Measurements from ENCODE around the gene CNOT6.
A peak's percentile ranks its signal among the peaks of the same experiment; 100 is the strongest.

CNOT6 gene

DNA sequence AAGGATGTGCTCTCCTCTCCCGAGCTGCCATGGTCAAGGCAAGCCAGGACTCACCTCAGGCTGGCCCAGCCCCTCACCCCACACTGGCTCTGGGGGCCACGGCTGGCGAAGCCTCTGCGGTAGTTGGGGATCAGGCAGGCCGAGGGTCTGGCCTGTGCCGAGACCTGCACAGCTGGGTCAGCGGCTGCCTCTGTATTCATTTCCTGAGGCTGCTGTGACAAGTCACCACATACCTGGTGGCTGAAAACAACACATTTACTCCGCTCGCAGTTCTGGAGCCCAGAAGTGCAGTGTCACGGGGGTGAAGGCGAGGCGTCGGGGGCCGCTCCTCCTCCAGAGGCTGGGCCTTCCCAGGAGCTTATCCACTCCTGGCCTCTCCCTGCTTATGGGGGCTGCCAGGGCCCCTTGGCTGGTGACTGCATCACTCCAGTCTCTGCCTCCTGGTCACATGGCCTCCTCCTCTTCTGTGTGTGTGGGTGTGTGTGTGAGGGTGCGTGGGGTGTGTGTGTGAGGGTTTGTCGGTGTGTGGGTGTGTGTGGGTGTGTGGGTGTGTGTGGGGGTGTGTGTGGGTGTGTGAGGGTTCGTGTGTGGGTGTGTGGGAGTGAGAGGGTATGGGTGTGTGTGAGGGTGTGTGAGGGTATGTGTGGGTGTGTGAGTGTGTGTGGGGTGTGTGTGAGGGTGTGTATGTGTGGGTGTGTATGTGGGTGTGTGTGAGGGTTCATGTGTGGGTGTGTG lies 100.3 kb downstream of the CNOT6 start (continued):
- TF ChIP-seq ZBTB7A (tag by site-specific recombination; IDR thresholded peaks at IDR 0.05; ENCODE audit: low read depth) (no peak), ZNF426 (tag by site-specific recombination; IDR thresholded peaks at IDR 0.05) (no peak), ZNF510 (tag by site-specific recombination; IDR thresholded peaks at IDR 0.05; ENCODE audit: insufficient replicate concordance) (no peak), HOXD13 (CRISPR knock-in tag; IDR thresholded peaks at IDR 0.05; ENCODE audit: borderline replicate concordance) (no peak), ZNF24 (tag by site-specific recombination; IDR thresholded peaks at IDR 0.05) (no peak), ZNF677 (tag by site-specific recombination; IDR thresholded peaks at IDR 0.05) (no peak), ZNF544 (tag by site-specific recombination; IDR thresholded peaks at IDR 0.05) (no peak)
- TF ChIP-seq, protein P1, sequence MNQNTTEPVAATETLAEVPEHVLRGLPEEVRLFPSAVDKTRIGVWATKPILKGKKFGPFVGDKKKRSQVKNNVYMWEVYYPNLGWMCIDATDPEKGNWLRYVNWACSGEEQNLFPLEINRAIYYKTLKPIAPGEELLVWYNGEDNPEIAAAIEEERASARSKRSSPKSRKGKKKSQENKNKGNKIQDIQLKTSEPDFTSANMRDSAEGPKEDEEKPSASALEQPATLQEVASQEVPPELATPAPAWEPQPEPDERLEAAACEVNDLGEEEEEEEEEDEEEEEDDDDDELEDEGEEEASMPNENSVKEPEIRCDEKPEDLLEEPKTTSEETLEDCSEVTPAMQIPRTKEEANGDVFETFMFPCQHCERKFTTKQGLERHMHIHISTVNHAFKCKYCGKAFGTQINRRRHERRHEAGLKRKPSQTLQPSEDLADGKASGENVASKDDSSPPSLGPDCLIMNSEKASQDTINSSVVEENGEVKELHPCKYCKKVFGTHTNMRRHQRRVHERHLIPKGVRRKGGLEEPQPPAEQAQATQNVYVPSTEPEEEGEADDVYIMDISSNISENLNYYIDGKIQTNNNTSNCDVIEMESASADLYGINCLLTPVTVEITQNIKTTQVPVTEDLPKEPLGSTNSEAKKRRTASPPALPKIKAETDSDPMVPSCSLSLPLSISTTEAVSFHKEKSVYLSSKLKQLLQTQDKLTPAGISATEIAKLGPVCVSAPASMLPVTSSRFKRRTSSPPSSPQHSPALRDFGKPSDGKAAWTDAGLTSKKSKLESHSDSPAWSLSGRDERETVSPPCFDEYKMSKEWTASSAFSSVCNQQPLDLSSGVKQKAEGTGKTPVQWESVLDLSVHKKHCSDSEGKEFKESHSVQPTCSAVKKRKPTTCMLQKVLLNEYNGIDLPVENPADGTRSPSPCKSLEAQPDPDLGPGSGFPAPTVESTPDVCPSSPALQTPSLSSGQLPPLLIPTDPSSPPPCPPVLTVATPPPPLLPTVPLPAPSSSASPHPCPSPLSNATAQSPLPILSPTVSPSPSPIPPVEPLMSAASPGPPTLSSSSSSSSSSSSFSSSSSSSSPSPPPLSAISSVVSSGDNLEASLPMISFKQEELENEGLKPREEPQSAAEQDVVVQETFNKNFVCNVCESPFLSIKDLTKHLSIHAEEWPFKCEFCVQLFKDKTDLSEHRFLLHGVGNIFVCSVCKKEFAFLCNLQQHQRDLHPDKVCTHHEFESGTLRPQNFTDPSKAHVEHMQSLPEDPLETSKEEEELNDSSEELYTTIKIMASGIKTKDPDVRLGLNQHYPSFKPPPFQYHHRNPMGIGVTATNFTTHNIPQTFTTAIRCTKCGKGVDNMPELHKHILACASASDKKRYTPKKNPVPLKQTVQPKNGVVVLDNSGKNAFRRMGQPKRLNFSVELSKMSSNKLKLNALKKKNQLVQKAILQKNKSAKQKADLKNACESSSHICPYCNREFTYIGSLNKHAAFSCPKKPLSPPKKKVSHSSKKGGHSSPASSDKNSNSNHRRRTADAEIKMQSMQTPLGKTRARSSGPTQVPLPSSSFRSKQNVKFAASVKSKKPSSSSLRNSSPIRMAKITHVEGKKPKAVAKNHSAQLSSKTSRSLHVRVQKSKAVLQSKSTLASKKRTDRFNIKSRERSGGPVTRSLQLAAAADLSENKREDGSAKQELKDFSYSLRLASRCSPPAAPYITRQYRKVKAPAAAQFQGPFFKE (tag by site-specific recombination; IDR thresholded peaks at IDR 0.05; ENCODE audit: borderline replicate concordance), result no peak
- TF ChIP-seq, protein P2, sequence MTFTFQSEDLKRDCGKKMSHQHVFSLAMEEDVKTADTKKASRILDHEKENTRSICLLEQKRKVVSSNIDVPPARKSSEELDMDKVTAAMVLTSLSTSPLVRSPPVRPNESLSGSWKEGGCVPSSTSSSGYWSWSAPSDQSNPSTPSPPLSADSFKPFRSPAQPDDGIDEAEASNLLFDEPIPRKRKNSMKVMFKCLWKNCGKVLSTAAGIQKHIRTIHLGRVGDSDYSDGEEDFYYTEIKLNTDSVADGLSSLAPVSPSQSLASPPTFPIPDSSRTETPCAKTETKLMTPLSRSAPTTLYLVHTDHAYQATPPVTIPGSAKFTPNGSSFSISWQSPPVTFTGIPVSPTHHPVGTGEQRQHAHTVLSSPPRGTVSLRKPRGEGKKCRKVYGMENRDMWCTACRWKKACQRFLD (tag by site-specific recombination; IDR thresholded peaks at IDR 0.05), result no peak

DNA sequence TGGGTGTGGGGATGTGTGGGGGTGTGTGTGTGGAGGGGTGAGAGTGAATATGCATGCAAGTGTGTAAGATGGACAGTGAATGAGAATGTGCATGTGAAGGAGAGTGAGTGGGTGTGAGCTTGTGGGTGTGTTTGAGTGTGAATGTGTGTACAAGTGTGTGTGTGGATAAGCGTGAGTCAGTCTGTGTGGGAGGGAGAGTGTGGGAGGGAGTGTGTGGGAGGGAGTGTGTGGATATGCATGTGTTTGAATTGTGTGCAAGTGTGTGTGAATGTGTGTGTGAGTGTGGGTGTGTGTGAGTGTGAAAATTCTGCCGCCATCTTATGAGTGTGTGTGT lies 100.8 kb downstream of the CNOT6 start:
- ChIA-PET CTCF (no interaction called here), POLR2A (no interaction called here)
- H3K4me1 ChIP-seq (ENCODE audit: control insufficient read depth, insufficient read depth, low read length), result no peaks in the 10 kb centered on the region
- H3K4me3 ChIP-seq (ENCODE audit: low read depth, low read length), result no peak overlapping the region
- H3K9me3 ChIP-seq (ENCODE audit: control insufficient read depth, insufficient read depth, low read depth, low read length), result no peaks in the 10 kb centered on the region
- H3K27ac ChIP-seq (ENCODE audit: extremely low read depth, low read depth, low read length), result no peak overlapping the region
- TF ChIP-seq KLF9 (tag by site-specific recombination; IDR thresholded peaks at IDR 0.05; ENCODE audit: low read depth) (peak; percentile 31), ZNF266 (tag by site-specific recombination; IDR thresholded peaks at IDR 0.05; ENCODE audit: low read depth) (no peak), ZNF157 (tag by site-specific recombination; IDR thresholded peaks at IDR 0.05) (0 out of 2 replicates have a peak, but pooled peaks have one; percentile 5), PRDM1 (tag by site-specific recombination; IDR thresholded peaks at IDR 0.05) (peak; percentile 53; the same call in 1 of the 2 replicates)
- TF ChIP-seq, protein P3, sequence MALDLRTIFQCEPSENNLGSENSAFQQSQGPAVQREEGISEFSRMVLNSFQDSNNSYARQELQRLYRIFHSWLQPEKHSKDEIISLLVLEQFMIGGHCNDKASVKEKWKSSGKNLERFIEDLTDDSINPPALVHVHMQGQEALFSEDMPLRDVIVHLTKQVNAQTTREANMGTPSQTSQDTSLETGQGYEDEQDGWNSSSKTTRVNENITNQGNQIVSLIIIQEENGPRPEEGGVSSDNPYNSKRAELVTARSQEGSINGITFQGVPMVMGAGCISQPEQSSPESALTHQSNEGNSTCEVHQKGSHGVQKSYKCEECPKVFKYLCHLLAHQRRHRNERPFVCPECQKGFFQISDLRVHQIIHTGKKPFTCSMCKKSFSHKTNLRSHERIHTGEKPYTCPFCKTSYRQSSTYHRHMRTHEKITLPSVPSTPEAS (tag by site-specific recombination; IDR thresholded peaks at IDR 0.05), result peak; percentile 75
- TF ChIP-seq, protein P4, sequence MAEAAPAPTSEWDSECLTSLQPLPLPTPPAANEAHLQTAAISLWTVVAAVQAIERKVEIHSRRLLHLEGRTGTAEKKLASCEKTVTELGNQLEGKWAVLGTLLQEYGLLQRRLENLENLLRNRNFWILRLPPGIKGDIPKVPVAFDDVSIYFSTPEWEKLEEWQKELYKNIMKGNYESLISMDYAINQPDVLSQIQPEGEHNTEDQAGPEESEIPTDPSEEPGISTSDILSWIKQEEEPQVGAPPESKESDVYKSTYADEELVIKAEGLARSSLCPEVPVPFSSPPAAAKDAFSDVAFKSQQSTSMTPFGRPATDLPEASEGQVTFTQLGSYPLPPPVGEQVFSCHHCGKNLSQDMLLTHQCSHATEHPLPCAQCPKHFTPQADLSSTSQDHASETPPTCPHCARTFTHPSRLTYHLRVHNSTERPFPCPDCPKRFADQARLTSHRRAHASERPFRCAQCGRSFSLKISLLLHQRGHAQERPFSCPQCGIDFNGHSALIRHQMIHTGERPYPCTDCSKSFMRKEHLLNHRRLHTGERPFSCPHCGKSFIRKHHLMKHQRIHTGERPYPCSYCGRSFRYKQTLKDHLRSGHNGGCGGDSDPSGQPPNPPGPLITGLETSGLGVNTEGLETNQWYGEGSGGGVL (tag by site-specific recombination; IDR thresholded peaks at IDR 0.05), result no peak
- TF ChIP-seq, protein P5, sequence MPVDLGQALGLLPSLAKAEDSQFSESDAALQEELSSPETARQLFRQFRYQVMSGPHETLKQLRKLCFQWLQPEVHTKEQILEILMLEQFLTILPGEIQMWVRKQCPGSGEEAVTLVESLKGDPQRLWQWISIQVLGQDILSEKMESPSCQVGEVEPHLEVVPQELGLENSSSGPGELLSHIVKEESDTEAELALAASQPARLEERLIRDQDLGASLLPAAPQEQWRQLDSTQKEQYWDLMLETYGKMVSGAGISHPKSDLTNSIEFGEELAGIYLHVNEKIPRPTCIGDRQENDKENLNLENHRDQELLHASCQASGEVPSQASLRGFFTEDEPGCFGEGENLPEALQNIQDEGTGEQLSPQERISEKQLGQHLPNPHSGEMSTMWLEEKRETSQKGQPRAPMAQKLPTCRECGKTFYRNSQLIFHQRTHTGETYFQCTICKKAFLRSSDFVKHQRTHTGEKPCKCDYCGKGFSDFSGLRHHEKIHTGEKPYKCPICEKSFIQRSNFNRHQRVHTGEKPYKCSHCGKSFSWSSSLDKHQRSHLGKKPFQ (tag by site-specific recombination; IDR thresholded peaks at IDR 0.05), result 0 out of 2 replicates have a peak, but pooled peaks have one; percentile 32
- no peaks in the 10 kb centered on the region for H3K36me3 ChIP-seq (ENCODE audit: control insufficient read depth in 2 of 2, insufficient read depth in 1 of 2, low read length in 2 of 2)
